Posterior vena cava (tissue), 2 donors: ENCODE results near the gene ABCB4. TPM values are rescaled to one million over a fixed set of nuclear protein-coding genes. Genes with fewer than 3 reads are reported as not detected.
A peak's percentile ranks its signal among the peaks of the same experiment; 100 is the strongest.

ENCODE experiments used
- DNase-seq: peaks from one replicate; pipeline ENCODE4 v3.0.0-alpha.2; 2020; ENCODE audit warnings: low spot score
- intact Hi-C, 2 donors: fragments of 100-400 bp; cut with DNase I; formaldehyde crosslinking; loops; one replicate each; pipeline versions ENCODE4 v1.14.1 to v1.14.2; 2022 to 2023
- long read RNA-seq, 2 donors: library from polyadenylated mRNA; unstranded; transcript quantifications; one replicate each; pipeline ENCODE4 v2.0.0, GENCODE V29; 2020 to 2021
- total RNA-seq, 2 donors: library from RNA; stranded (reverse); fragmentation: NEBNext Ultra II Directional; extraction: Animal tissue kit (Norgen Biotek cat#: 25700); gene quantifications; one replicate each; pipeline ENCODE4 v1.2.1, GENCODE V29; 2021
- donor health status: DM: yes; HTN: yes; CAD: no.
- donor health status: DM: yes; HTN: yes; CAD: no.

The ABCB4 gene
- total RNA-seq, result 1 to 10 TPM; 1.9 to 3.7 TPM
- long read RNA-seq, donor 1, partial matches to known transcripts, result 2 of 2 reads
- long read RNA-seq, donor 1, other reads (novel, unspliced or antisense), result 0 of 2 reads
- long read RNA-seq, donor 2, partial matches to known transcripts, result 2 of 3 reads
- long read RNA-seq, donor 2, other reads (novel, unspliced or antisense), result 1 of 3 reads

DNA sequence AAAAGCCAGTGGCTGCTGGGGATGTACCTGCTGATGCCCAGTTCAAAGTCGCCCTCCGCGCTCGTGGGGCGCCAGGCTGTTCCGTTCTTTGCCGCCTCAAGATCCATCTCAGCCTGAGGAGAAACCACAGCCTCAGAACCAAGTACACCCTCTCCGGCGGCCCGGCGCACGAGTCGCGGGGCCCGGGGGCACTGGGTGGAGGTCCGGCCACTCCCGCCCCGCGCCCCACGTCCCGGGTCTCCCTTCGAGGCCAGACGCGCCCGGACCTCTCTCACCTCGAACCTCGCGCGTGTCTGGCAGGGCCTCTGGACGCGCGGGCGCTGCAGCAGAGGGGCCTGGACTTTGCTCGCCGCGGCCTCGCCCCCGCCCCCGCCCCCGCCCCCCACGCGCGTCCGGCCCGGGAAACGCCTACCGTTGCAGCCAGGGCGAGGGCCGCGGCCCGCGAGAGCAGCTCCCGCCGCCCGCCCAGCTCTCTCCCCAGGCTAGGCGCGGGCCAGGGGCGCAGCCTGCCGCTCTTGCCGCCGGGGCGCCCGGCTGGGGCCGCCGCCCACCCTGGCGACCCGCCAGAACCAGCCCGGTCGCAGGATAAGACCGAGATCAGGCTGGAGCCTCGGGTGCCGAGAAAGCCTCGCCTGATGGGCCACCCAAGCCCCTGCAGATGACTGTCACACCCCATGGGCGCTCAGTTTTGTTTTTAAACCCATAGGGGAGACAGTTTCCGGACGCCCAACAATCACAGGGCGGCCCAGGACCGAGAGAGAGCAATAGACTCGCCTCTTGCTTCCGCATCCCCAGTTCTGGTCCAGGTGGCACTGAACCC, at the start of gene ABCB4:
TSS of gene ABCB4 (minus strand) at position 322 of the 820 bp plus-strand sequence. CDS start at position 107, 215 bp downstream.
- DNase-seq, result peak; percentile 72
- intact Hi-C loops, result no loop called here

DNA sequence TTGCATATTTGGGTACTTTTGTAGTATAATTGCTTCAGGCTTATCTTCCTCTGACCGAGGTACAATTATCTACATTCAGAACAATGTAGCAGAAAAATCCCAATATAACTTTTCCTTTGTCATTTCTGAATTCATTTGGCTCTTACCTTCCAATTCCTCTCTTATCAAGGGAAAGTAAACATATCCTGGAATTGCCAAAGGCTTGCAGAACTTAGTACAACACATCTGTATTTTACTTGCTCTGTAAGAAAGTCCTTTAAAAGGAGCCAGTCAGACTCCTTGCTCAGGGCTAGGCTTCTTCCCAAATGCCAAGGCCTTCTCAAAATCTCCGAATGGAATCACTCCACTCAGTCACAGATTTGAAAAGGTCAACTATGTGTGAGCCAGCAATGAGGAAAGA, 43.3 kb upstream of the ABCB4 start:
- intact Hi-C loops, result no loop called here
- DNase-seq, result no peak

DNA sequence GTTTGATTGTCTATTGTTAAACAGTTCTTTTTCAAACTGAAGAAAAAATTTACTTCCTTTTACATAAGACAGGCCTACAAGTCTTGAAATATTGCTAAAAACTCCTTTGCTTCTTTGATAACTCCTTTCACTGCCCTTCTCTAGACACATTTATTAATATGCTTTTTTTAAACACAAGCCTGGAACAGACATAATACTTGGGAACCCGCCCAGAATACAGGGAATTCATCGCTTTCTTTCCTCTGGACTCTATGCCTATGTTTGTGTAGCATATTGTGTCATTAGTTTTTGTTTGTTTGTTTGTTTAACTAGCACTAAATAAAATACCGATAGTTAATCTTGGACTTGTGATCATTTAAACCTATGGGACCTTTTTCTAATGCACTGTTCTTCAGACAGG, 42.4 kb upstream of the ABCB4 start:
- intact Hi-C loops, result no loop called here
- no peak for DNase-seq

DNA sequence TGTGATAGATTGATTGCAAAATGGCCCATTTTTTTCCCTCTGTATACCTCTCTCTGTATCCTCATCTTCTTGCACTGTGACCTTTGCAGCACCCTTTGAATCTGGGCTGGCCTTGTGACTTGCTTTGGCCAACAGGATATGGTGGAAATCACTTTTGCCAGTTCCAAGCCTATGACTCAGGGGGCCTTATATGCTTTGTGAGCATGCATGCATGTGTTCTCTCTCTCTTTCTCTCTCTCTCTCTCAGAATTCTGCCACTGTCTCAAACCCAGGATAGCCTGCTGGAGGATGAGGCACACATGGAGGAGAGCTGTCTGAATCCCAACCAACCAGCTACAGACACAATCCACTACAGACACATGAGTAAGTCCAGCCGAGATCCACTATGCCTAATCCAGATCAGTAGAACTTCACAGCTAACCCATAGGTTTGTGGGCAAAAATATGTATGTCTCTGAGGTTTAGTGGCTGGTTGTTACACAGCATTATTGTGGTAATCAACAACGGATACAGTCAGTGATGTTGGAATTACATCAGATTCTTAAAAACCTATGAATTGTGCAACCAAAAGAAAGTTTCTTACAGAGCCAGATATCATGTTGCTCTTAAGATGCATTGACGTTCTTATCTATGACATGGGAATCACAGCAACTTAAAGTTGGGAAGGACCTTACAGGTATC, 41.8 kb upstream of the ABCB4 start:
- intact Hi-C loops, result no loop called here

GRCh38 chr7:87513735-87514335, 38.4 kb upstream of the ABCB4 start:
- intact Hi-C loops, result no loop called here
- DNase-seq, result no peak

More for the DNA sequence above, 41.8 kb upstream of the ABCB4 start:
- no peak for DNase-seq

DNA sequence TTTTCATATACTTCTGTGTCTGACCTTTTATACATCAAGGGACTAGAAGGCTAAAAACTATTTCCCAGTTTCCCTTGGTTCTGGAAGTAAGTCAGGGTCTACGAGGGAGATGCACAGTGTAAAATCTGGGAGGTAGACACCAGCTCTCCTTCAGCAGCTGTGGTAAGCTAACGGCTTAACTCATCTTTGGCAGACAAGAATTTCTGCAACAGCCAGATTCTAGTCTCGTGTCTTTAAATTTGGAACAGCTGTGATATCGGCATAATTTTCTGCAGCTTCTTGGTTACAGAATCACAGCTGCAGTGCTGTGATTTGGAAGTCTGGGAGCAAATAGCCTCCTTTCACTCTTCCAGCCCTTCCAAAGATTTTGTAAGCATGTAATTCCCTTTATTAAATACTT, 37.4 kb upstream of the ABCB4 start:
- DNase-seq, result no peak
- intact Hi-C loops, result no loop called here

DNA sequence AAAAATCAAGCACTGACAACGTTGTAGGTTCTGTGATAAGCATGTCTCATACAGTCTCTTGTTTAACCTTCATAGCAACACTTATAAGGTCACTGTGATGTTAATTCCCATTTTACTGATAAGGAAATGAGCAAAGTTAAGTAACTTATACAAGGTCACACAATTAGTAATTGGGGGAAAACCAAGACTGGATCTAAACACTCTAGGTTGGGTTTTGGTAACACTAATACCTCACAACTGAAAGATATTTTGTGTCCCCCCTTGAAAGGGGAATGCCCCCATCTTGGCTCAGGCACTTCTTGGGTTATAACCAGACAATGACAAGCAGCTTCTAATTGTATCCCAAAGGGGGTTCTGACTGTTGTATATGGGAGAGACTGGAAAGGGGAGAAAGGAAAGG, 36.0 kb upstream of the ABCB4 start:
- intact Hi-C loops, result no loop called here

DNA sequence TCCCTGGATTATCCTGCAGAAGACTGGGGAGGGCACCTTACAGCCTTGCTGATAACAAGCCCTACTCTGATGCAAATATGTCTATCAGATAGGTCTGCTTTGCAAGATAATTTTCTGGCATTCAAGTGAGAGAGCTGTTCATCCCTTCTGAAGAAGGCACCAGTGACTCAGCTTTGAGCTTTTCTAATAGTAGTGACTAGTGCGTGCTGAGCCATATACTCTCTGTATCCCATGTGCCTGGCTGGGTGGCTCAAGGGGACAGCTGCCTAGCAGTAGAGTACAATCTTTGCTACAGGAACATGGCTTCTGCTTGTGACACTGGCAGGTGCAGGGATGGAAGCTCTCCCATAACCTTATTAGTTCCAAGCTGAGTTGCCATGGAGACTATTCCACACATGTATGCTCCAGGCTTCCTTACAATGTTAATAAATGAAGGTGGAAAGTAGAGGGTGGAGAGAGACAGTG, 35.0 kb upstream of the ABCB4 start:
- intact Hi-C loops, result no loop called here
- DNase-seq, result no peak

More for the DNA sequence above, 36.0 kb upstream of the ABCB4 start:
- DNase-seq, result no peak

GRCh38 chr7:87507446-87507845, 32.0 kb upstream of the ABCB4 start:
- DNase-seq, result no peak
- intact Hi-C loops, result no loop called here

- no peak for DNase-seq
- intact Hi-C loops, result no loop called here
Measured at GRCh38 chr7:87506246-87507180, 31.0 kb upstream of the ABCB4 start.

GRCh38 chr7:87505557-87506245, 30.2 kb upstream of the ABCB4 start:
- intact Hi-C loops, result no loop called here
- DNase-seq, result no peak

DNA sequence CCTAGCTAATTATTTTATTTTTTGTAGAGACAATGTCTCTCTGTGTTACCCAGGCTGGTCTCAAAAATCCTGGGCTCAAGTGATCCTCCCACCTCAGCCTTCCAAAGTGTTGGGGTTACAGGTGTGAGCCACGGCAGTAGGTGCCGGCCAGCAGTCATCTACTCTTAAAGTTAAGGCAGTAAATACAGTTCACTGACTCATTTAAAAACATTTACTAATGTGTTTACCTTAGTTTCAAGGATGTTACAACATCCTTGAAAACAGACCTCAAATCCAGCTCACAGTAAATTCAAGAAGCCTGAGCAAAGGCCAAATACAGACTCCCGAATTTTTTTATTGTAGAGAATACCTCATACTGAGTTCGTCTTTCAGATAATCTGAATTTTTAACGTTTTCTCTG, 29.6 kb upstream of the ABCB4 start:
- no peak for DNase-seq
- intact Hi-C loops, result no loop called here

GRCh38 chr7:87499494-87499893, 24.0 kb upstream of the ABCB4 start:
- intact Hi-C loops, result no loop called here
- DNase-seq, result no peak

DNA sequence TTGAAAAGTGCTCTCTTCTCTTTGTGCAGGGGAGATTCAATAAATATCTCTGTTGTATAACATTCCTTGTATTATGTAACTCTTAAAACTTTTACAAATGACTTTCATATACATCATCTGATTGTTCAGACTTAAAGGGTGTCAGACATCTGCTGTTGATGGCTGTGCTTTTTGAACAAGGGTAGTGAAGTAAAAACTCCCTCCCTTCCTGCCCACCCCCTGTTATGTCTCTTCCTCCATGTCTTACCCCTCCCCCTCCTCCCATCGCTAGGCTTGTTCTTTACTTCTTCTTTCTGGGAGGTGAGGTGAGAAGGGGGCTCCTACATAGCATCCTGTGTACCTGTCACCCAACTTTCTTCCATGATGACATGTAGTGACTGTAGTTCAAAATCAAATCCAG, 23.4 kb upstream of the ABCB4 start:
- no peak for DNase-seq
- intact Hi-C loops, result no loop called here

- intact Hi-C loops, result no loop called here
- DNase-seq, result no peak
Measured at GRCh38 chr7:87497482-87497881, 22.0 kb upstream of the ABCB4 start.

GRCh38 chr7:87495366-87495765, 19.9 kb upstream of the ABCB4 start:
- DNase-seq, result no peak
- intact Hi-C loops, result no loop called here

DNA sequence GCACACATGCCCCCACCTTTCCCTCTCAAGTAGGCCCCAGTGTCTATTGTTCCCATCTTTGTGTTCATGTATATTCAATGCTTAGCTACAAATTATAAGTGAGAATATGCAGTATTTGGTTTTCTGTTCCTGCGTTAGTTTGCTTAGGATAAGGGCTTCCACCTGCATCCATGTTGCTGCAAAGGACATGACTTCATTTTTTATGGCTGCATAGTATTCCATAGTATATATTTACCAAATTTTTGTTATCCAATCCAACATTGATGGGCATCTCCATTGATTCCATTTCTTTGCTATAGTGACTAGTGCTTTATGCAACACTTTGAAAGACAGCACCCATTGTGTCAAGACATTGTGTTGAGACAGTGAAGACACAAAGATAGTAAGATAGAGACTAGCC, 19.0 kb upstream of the ABCB4 start:
- DNase-seq, result no peak
- intact Hi-C loops, result no loop called here

- no peak for DNase-seq
- intact Hi-C loops, result no loop called here
Measured at GRCh38 chr7:87483131-87483530, 7.7 kb upstream of the ABCB4 start.
